Endothelial cell of umbilical vein (primary cell): Measurements from ENCODE around the gene SAFB. TPM values are rescaled to one million over a fixed set of nuclear protein-coding genes. Genes with fewer than 3 reads are reported as not detected.

Experiments used
- BruUV-seq: library from RNA; stranded (reverse); fragments of 400-500 nt; replicated peaks from 2 replicates; lab custom pipeline; 2021; lab: Mats Ljungman, UMichigan
- CTCF ChIA-PET: fragments of 300-600, 350-600 bp; sonication (Branson Sonifier 250); formaldehyde crosslinking; loops from one replicate; lab custom pipeline; 2021; ENCODE audit warnings: antibody characterized with exemption, inconsistent platforms; lab: Charles Lee
- POLR2A ChIA-PET: fragments of 300-600, 350-600 bp; sonication (Branson Sonifier 250); formaldehyde crosslinking; loops from one replicate; lab custom pipeline; 2021; ENCODE audit warnings: antibody characterized with exemption, inconsistent platforms; lab: Charles Lee
- DNase-seq: peaks from one replicate; pipeline ENCODE4 v3.0.0-alpha.2; 2011; ENCODE audit warnings: low read depth, low spot score
- FAIRE-seq: peaks from 2 replicates; lab custom pipeline; 2011; peaks lifted over from hg19 to GRCh38; lab: Jason Lieb, UNC
- H2AFZ ChIP-seq: 2 replicates; pipeline ENCODE4 v1.6.0; 2012; ENCODE audit warnings: low read depth, low read length, control low read depth, inconsistent platforms
- H3K27ac ChIP-seq: 2 replicates; pipeline ENCODE4 v1.5.1; 2011; ENCODE audit warnings: low read depth, mild to moderate bottlenecking, control low read depth, low read length, moderate library complexity; ENCODE audit not compliant: insufficient read depth
- H3K27me3 ChIP-seq, 2 experiments: 2 replicates each; pipeline versions ENCODE4 v1.6.0 to v1.6.1; 2011; ENCODE audit warnings: low read length in 2 of 2, mixed read lengths in 1 of 2; ENCODE audit not compliant: control insufficient read depth in 2 of 2, insufficient read depth in 2 of 2
- H3K36me3 ChIP-seq, 2 experiments: 2 replicates in 1 of 2; 3 replicates in 1 of 2; pipeline ENCODE4 v1.5.1; 2011; ENCODE audit warnings: low read length in 2 of 2, mild to moderate bottlenecking in 1 of 2, moderate library complexity in 1 of 2; ENCODE audit not compliant: control insufficient read depth in 2 of 2, insufficient read depth in 2 of 2; ENCODE audit errors: extremely low read depth in 1 of 2
- H3K4me1 ChIP-seq: 3 replicates; pipeline ENCODE4 v1.5.1; 2011; ENCODE audit warnings: mild to moderate bottlenecking, low read length; ENCODE audit not compliant: control insufficient read depth, insufficient read depth; ENCODE audit errors: extremely low read depth
- H3K4me2 ChIP-seq: 2 replicates; pipeline ENCODE4 v1.6.1; 2011; ENCODE audit warnings: low read length, control low read depth, mixed read lengths; ENCODE audit not compliant: insufficient read depth
- H3K4me3 ChIP-seq, 3 experiments: fragments of 200-600 bp in 1 of 3; sonication (generic), shearing (Covaris generic) in 1 of 3; replicated peaks in 1 of 3; 2 replicates each; pipeline ENCODE4 v1.5.1; 2011 to 2016; ENCODE audit warnings: control low read depth in 3 of 3, low read length in 3 of 3, mild to moderate bottlenecking in 2 of 3, inconsistent platforms in 1 of 3, low read depth in 1 of 3, moderate library complexity in 1 of 3; ENCODE audit not compliant: insufficient read depth in 1 of 3
- H3K79me2 ChIP-seq: 2 replicates; pipeline ENCODE4 v1.6.0; 2012; ENCODE audit warnings: low read length, inconsistent platforms; ENCODE audit not compliant: control insufficient read depth, insufficient read depth
- H3K9ac ChIP-seq: replicated peaks from 2 replicates; pipeline ENCODE3; 2011; ENCODE audit warnings: low read length, control low read depth; ENCODE audit not compliant: insufficient read depth; ENCODE audit errors: extremely low read depth
- H3K9me1 ChIP-seq: replicated peaks from 3 replicates; pipeline ENCODE4 v1.6.0; 2011; ENCODE audit warnings: mild to moderate bottlenecking, low read length; ENCODE audit not compliant: control insufficient read depth, insufficient read depth; ENCODE audit errors: extremely low read depth
- H3K9me3 ChIP-seq: replicated peaks from 2 replicates; pipeline ENCODE4 v1.5.1; 2012; ENCODE audit warnings: low read length, inconsistent platforms; ENCODE audit not compliant: control insufficient read depth, insufficient read depth
- H4K20me1 ChIP-seq: replicated peaks from 2 replicates; pipeline ENCODE3; 2011; ENCODE audit warnings: mild to moderate bottlenecking, low read length; ENCODE audit not compliant: control insufficient read depth, insufficient read depth; ENCODE audit errors: extremely low read depth
- CTCF ChIP-seq, 2 donors: IDR thresholded peaks; 1 replicate in 1 of 2; 2 replicates in 1 of 2; pipeline ENCODE4 v1.5.1; 2011; ENCODE audit warnings: low read length in 2 of 2, mild to moderate bottlenecking in 2 of 2, moderate library complexity in 2 of 2, control low read depth in 1 of 2, inconsistent platforms in 1 of 2, low read depth in 1 of 2; ENCODE audit not compliant: insufficient read depth in 1 of 2; ENCODE audit errors: extremely low read depth in 1 of 2
- EZH2 ChIP-seq: IDR thresholded peaks from 2 replicates; pipeline ENCODE4 v1.6.1; 2012; ENCODE audit warnings: borderline replicate concordance, low read depth, mild to moderate bottlenecking, moderate library complexity, low read length, inconsistent platforms; ENCODE audit not compliant: severe bottlenecking
- FOS ChIP-seq: IDR thresholded peaks from 2 replicates; pipeline ENCODE4 v1.6.1; 2011; ENCODE audit warnings: mild to moderate bottlenecking, low read length, moderate library complexity, borderline replicate concordance; ENCODE audit not compliant: insufficient read depth
- GATA2 ChIP-seq: IDR thresholded peaks from 2 replicates; pipeline ENCODE4 v1.7.0; 2011; ENCODE audit warnings: low read depth, mild to moderate bottlenecking, moderate library complexity, mixed read lengths, low read length; ENCODE audit not compliant: insufficient read length, insufficient read depth
- JUN ChIP-seq: IDR thresholded peaks from 2 replicates; pipeline ENCODE4 v1.6.1; 2011; ENCODE audit warnings: borderline replicate concordance, low read depth; ENCODE audit not compliant: insufficient read length, insufficient read depth
- MYC ChIP-seq: IDR thresholded peaks from one replicate; pipeline ENCODE4 v1.6.1; 2011; ENCODE audit warnings: mild to moderate bottlenecking, low read depth, low read length
- POLR2A ChIP-seq: IDR thresholded peaks from 2 replicates; pipeline ENCODE4 v1.6.1; 2012; ENCODE audit warnings: low read depth, mild to moderate bottlenecking, control low read depth, low read length
- POLR2AphosphoS5 ChIP-seq: IDR thresholded peaks from 2 replicates; pipeline ENCODE4 v1.6.1; 2012; ENCODE audit warnings: low read depth, mild to moderate bottlenecking, control low read depth, low read length, moderate library complexity; ENCODE audit not compliant: insufficient read depth
- dilution Hi-C: fragments of 300-500 bp; cut with MboI; formaldehyde crosslinking; loops from one replicate; pipeline ENCODE4 v1.15.0; 2019; ENCODE audit warnings: low sequenced_read_pairs; ENCODE audit not compliant: extremely low pct_ligation_motif_present
- intact Hi-C: fragments of 100-400 bp; cut with micrococcal nuclease; formaldehyde crosslinking; loops from one replicate; pipeline ENCODE4 v1.10.0; 2022
- polyA plus RNA-seq, 4 experiments: library from polyadenylated mRNA; depleted of rRNA in 3 of 4; stranded (reverse) in 3 of 4; unstranded in 1 of 4; fragments of >200 nt; gene quantifications; 2 replicates each; pipeline versions ENCODE4 v1.2.1 to v1.2.3, GENCODE V29; 2011 to 2012; ENCODE audit warnings: missing spikeins in 1 of 4
- total RNA-seq: library from RNA; stranded (reverse); gene quantifications from 2 replicates; pipeline ENCODE4 v1.2.3, GENCODE V29; 2021
- TF ChIP-seq, protein P1 (sequence below): IDR thresholded peaks from 2 replicates; pipeline ENCODE4 v1.6.1; 2011; ENCODE audit not compliant: insufficient read depth, insufficient read length

Gene SAFB
- total and polyA plus RNA-seq, 2 donors (not counting 3 experiments of a cell fraction or from before 2014, with no cell fraction given) = 44.7 to 109 TPM

- H3K27me3 ChIP-seq = no peaks in the 10 kb centered on the region
- H4K20me1 ChIP-seq = no peaks in the 10 kb centered on the region
- CTCF ChIA-PET = no interaction called here
- H3K27ac ChIP-seq = no peak overlapping the region
- no peak overlapping the region for H3K9ac ChIP-seq
- POLR2A ChIA-PET = no interaction called here
- peaks cover 6% of the 10 kb centered on the region for H3K79me2 ChIP-seq
- H3K9me3 ChIP-seq = no peaks in the 10 kb centered on the region
- no peaks in the 10 kb centered on the region for H3K4me1 ChIP-seq
- FAIRE-seq = no peak
- DNase-seq = no peak
- no peak overlapping the region for H2AFZ ChIP-seq
- TF ChIP-seq JUN = no peak
- TF ChIP-seq GATA2 = no peak
- no peak for TF ChIP-seq CTCF (IDR thresholded peaks at IDR 0.05; ENCODE audit: extremely low read depth in 1 of 2, insufficient read depth in 1 of 2, low read depth in 1 of 2, low read length in 2 of 2)
- TF ChIP-seq FOS = no peak
- TF ChIP-seq MYC = no peak
- no peak for TF ChIP-seq POLR2A
- no peak for TF ChIP-seq POLR2AphosphoS5
- TF ChIP-seq, protein P1, sequence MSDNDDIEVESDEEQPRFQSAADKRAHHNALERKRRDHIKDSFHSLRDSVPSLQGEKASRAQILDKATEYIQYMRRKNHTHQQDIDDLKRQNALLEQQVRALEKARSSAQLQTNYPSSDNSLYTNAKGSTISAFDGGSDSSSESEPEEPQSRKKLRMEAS = no peak
- TF ChIP-seq EZH2 = no peak
- BruUV-seq = no TSS peak
- dilution Hi-C loops = no loop called here
- H3K4me3 ChIP-seq = no peak overlapping the region
- no peaks in the 10 kb centered on the region for H3K9me1 ChIP-seq
- peaks cover 19 to 43% of the 10 kb centered on the region in 2 experiments for H3K36me3 ChIP-seq
- intact Hi-C loops = no loop called here
- H3K4me2 ChIP-seq = no peak overlapping the region
Measured at GRCh38 chr19:5652261-5652660, 29.4 kb downstream of the SAFB start.
